ENCODE measurements around the gene PERCC1.
"Not testable (repeated sequence)": the region's sequence is repeated elsewhere in the genome, so short reads cannot be mapped to it uniquely, and the experiment has no call there.

The PERCC1 gene

GRCh38 chr16:1451702-1452392 lies 21.0 kb downstream of the PERCC1 start:
- no peak for DNase-seq

GRCh38 chr16:1452530-1452929 lies 21.7 kb downstream of the PERCC1 start:
- no peak for DNase-seq

- no peak for DNase-seq
These were observed 22.4 kb downstream of the PERCC1 start for GRCh38 chr16:1453316-1453715.

GRCh38 chr16:1454561-1454960 lies 23.7 kb downstream of the PERCC1 start:
- no peak for DNase-seq

GRCh38 chr16:1455190-1456171 lies 24.6 kb downstream of the PERCC1 start:
- no peak for DNase-seq

GRCh38 chr16:1456951-1457350 lies 26.1 kb downstream of the PERCC1 start:
- no peak for DNase-seq

GRCh38 chr16:1457489-1458245 lies 26.8 kb downstream of the PERCC1 start:
- DNase-seq: no peak

GRCh38 chr16:1458336-1458976 lies 27.6 kb downstream of the PERCC1 start:
- DNase-seq: no peak

GRCh38 chr16:1458977-1459341 lies 28.1 kb downstream of the PERCC1 start:
- DNase-seq: no peak

GRCh38 chr16:1459967-1460366 lies 29.1 kb downstream of the PERCC1 start:
- DNase-seq: no peak

- DNase-seq: no peak
These were observed 29.8 kb downstream of the PERCC1 start for GRCh38 chr16:1460602-1461138.

- DNase-seq: no peak
These were observed 30.3 kb downstream of the PERCC1 start for GRCh38 chr16:1461146-1461545.

- no peak for DNase-seq
These were observed 33.5 kb downstream of the PERCC1 start for GRCh38 chr16:1464196-1464893.

GRCh38 chr16:1464894-1465566 lies 34.2 kb downstream of the PERCC1 start:
- no peak for DNase-seq

- no peak for DNase-seq
These were observed 34.7 kb downstream of the PERCC1 start for GRCh38 chr16:1465567-1465915.

- no peak for DNase-seq
These were observed 35.2 kb downstream of the PERCC1 start for GRCh38 chr16:1466054-1466453.

- no peak for DNase-seq
These were observed 36.2 kb downstream of the PERCC1 start for GRCh38 chr16:1466968-1467521.

GRCh38 chr16:1468426-1468810 lies 37.5 kb downstream of the PERCC1 start:
- DNase-seq: no peak

- not testable (repeated sequence) for DNase-seq
These were observed 38.3 kb downstream of the PERCC1 start for GRCh38 chr16:1469141-1469540.

- DNase-seq: no peak
These were observed 38.9 kb downstream of the PERCC1 start for GRCh38 chr16:1469693-1470201.
